HepG2 (cell line): Measurements from ENCODE around the gene RCOR3. TPM values are rescaled to one million over a fixed set of nuclear protein-coding genes. Genes with fewer than 3 reads are reported as not detected.

Experiments
- ASH2L ChIP-seq: fragments of 300-600, 200-600 bp; sonication (generic); IDR thresholded peaks from 2 replicates; pipeline ENCODE4 v1.7.0; 2017; ENCODE audit warnings: low read depth, mild to moderate bottlenecking, moderate library complexity, mixed read lengths, low read length; ENCODE audit not compliant: insufficient read length
- ETV6 ChIP-seq: sonication (generic); formaldehyde crosslinking; conservative IDR thresholded peaks from 2 replicates; pipeline ENCODE4 v1.4.0; 2020; ENCODE audit warnings: missing genetic modification reagents
- FOXP4 ChIP-seq: sonication (generic); formaldehyde crosslinking; IDR thresholded peaks from 2 replicates; pipeline ENCODE4 v1.4.0; 2020; ENCODE audit warnings: missing genetic modification reagents
- ISL2 ChIP-seq: sonication (generic); formaldehyde crosslinking; IDR thresholded peaks from 2 replicates; pipeline ENCODE4 v1.5.0; 2020; ENCODE audit warnings: missing genetic modification reagents
- KLF9 ChIP-seq: IDR thresholded peaks from 2 replicates; pipeline ENCODE4 v1.6.1; 2016; ENCODE audit warnings: low read depth
- PPARG ChIP-seq: conservative IDR thresholded peaks from 2 replicates; pipeline ENCODE4 v1.6.1; 2016; ENCODE audit warnings: missing biosample characterization, missing genetic modification reagents
- SAP130 ChIP-seq: IDR thresholded peaks from 2 replicates; pipeline ENCODE4 v1.6.1; 2016; ENCODE audit warnings: low read depth
- SCMH1 ChIP-seq: sonication (generic); formaldehyde crosslinking; IDR thresholded peaks from 2 replicates; pipeline ENCODE4 v1.9.0; 2021; ENCODE audit warnings: missing genetic modification reagents, mild to moderate bottlenecking, borderline replicate concordance
- SOX6 ChIP-seq, 2 experiments: fragments of 450-650 bp in 1 of 2; sonication (generic) in 1 of 2; formaldehyde crosslinking in 1 of 2; IDR thresholded peaks; 2 replicates each; pipeline versions ENCODE4 v1.4.0 to v1.6.1; 2017 to 2020; ENCODE audit warnings: antibody characterized with exemption in 1 of 2, mild to moderate bottlenecking in 1 of 2, missing genetic modification reagents in 1 of 2
- SYNCRIP ChIP-seq: fragments of 200-400 bp; formaldehyde crosslinking; IDR thresholded peaks from 2 replicates; pipeline ENCODE4 v1.6.1; 2018; ENCODE audit warnings: mild to moderate bottlenecking, low read depth, low read length; ENCODE audit not compliant: insufficient read depth
- TERF1 ChIP-seq: sonication (generic); formaldehyde crosslinking; IDR thresholded peaks from 2 replicates; pipeline ENCODE4 v1.8.0; 2022; ENCODE audit warnings: mild to moderate bottlenecking, missing genetic modification reagents, moderate library complexity
- ZBTB14 ChIP-seq: sonication (generic); formaldehyde crosslinking; IDR thresholded peaks from 2 replicates; pipeline ENCODE4 v1.4.0; 2020; ENCODE audit warnings: missing genetic modification reagents
- ZBTB4 ChIP-seq: sonication (generic); formaldehyde crosslinking; IDR thresholded peaks from 2 replicates; pipeline ENCODE4 v1.4.0; 2020; ENCODE audit warnings: missing genetic modification reagents, mild to moderate bottlenecking, borderline replicate concordance
- ZBTB8A ChIP-seq: sonication (generic); formaldehyde crosslinking; IDR thresholded peaks from 2 replicates; pipeline ENCODE4 v1.4.0; 2020; ENCODE audit warnings: mild to moderate bottlenecking, low read depth, missing genetic modification reagents, borderline replicate concordance
- ZNF574 ChIP-seq: sonication (generic); formaldehyde crosslinking; IDR thresholded peaks from 2 replicates; pipeline ENCODE4 v1.4.0; 2020; ENCODE audit warnings: missing genetic modification reagents
- ZNF772 ChIP-seq: sonication (generic); formaldehyde crosslinking; IDR thresholded peaks from 2 replicates; pipeline ENCODE4 v1.5.0; 2020; ENCODE audit warnings: mild to moderate bottlenecking, missing genetic modification reagents
- ZSCAN29 ChIP-seq: sonication (generic); formaldehyde crosslinking; conservative IDR thresholded peaks from 2 replicates; pipeline ENCODE4 v1.4.0; 2020; ENCODE audit warnings: mild to moderate bottlenecking, missing genetic modification reagents
- polyA plus RNA-seq, 8 experiments: library from polyadenylated mRNA; depleted of rRNA in 3 of 8; stranded (reverse) in 7 of 8; unstranded in 1 of 8; fragments of >200 nt; fragmentation: Illumina TruSeq in 4 of 8; extraction: Trizol in 4 of 8; gene quantifications; 2 replicates each; pipeline versions ENCODE4 v1.2.1 to v1.2.3, GENCODE V29; 2011 to 2016; ENCODE audit warnings: low read depth in 4 of 8, missing spikeins in 1 of 8, mixed read lengths in 1 of 8; ENCODE audit not compliant: insufficient read depth in 1 of 8
- total RNA-seq, 5 experiments: library from RNA; depleted of rRNA; stranded (reverse); fragments of >200 nt; fragmentation: Illumina TruSeq; extraction: Trizol; gene quantifications; 2 replicates each; pipeline ENCODE4 v1.2.3, GENCODE V29; 2016; ENCODE audit warnings: low read depth in 1 of 5

The RCOR3 gene
- total and polyA plus RNA-seq, 2 of the 13 experiments (the other 11 are each of a cell fraction or from before 2014, with no cell fraction given), result 16.8 to 31.6 TPM

- peak; percentile 65 for TF ChIP-seq ZNF574 (CRISPR knock-in tag)
- no peak for TF ChIP-seq TERF1
- TF ChIP-seq SCMH1 (CRISPR knock-in tag), result no peak
- peak; percentile 23; the same call in 1 of the 2 replicates for TF ChIP-seq SAP130
- no peak for TF ChIP-seq ZBTB4
- TF ChIP-seq ZNF772 (CRISPR knock-in tag), result no peak
- TF ChIP-seq ASH2L, result peak; percentile 27
- no peak for TF ChIP-seq ZSCAN29
- peak; percentile 46; the same call in 1 of the 2 replicates for TF ChIP-seq FOXP4 (CRISPR knock-in tag)
- no peak for TF ChIP-seq SOX6 (IDR thresholded peaks at IDR 0.05)
- TF ChIP-seq SOX6 (CRISPR knock-in tag; IDR thresholded peaks at IDR 0.05), result 0 out of 2 replicates have a peak, but pooled peaks have one; percentile 14
- no peak for TF ChIP-seq PPARG (CRISPR knock-in tag)
- no peak for TF ChIP-seq ETV6 (CRISPR knock-in tag)
- no peak for TF ChIP-seq ISL2 (CRISPR knock-in tag)
- TF ChIP-seq SYNCRIP, result no peak
- no peak for TF ChIP-seq KLF9
- TF ChIP-seq ZBTB8A (CRISPR knock-in tag), result no peak
- TF ChIP-seq ZBTB14 (CRISPR knock-in tag), result no peak
Measured at GRCh38 chr1:211352985-211353515, 93.9 kb downstream of the RCOR3 start (continued).
